ENCODE results near the gene HOXB3. TPM values are rescaled to one million over a fixed set of nuclear protein-coding genes. Genes with fewer than 3 reads are reported as not detected.
A peak's percentile ranks its signal among the peaks of the same experiment; 100 is the strongest.

The HOXB3 gene
- total RNA-seq, 4 donors from 2014 or later, result 1.3 to 5.5 (median 2.2) TPM

DNA sequence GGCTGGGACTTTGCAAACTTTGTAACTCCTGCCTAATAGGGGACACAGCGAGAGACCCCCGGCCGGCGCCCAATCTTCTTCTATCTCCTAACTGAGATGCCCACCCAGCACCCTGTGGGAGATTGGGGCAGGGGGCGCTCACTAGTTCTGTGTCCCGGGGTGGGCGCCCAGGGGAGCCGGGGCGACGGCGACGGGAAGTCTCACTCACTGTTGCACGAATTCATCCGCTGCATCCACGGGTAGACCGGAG is 7.4 kb upstream of the HOXB3 start:
- Histone ChIP-seq H3K4me1 (peaks cover 3 to 25% of the 10 kb centered on the region in 2 donors), H3K4me3 (peak overlapping the region; percentile 48 to 72 (median 58)), H3K36me3 (no peaks in the 10 kb centered on the region), H3K9me3 (no peaks in the 10 kb centered on the region), H3K27ac (peak overlapping the region; percentile 43 to 74 (median 72)), H3K27me3 (peaks cover 85 to 99% (median 94%) of the 10 kb centered on the region in 3 donors)
- intact Hi-C loops (cut with DNase I; ENCODE audit: low total_unique reads) (no loop called here), in situ Hi-C loops (cut with MboI; ENCODE audit: low sequenced_read_pairs in 4 of 4) (loop anchor here in 3 of 4 donors (10.0 kb wide), 2 partner anchors 253 to 263 kb away; no protein-coding TSS in a partner anchor)
- TF ChIP-seq, protein P1, sequence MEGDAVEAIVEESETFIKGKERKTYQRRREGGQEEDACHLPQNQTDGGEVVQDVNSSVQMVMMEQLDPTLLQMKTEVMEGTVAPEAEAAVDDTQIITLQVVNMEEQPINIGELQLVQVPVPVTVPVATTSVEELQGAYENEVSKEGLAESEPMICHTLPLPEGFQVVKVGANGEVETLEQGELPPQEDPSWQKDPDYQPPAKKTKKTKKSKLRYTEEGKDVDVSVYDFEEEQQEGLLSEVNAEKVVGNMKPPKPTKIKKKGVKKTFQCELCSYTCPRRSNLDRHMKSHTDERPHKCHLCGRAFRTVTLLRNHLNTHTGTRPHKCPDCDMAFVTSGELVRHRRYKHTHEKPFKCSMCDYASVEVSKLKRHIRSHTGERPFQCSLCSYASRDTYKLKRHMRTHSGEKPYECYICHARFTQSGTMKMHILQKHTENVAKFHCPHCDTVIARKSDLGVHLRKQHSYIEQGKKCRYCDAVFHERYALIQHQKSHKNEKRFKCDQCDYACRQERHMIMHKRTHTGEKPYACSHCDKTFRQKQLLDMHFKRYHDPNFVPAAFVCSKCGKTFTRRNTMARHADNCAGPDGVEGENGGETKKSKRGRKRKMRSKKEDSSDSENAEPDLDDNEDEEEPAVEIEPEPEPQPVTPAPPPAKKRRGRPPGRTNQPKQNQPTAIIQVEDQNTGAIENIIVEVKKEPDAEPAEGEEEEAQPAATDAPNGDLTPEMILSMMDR (IDR thresholded peaks at IDR 0.05 in 4 of 5, conservative IDR thresholded peaks at IDR 0.05 in 1 of 5), result no peak
- no peak for TF ChIP-seq POLR2A (IDR thresholded peaks at IDR 0.05)
- DNase-seq (no peak), ATAC-seq (no peak)

DNA sequence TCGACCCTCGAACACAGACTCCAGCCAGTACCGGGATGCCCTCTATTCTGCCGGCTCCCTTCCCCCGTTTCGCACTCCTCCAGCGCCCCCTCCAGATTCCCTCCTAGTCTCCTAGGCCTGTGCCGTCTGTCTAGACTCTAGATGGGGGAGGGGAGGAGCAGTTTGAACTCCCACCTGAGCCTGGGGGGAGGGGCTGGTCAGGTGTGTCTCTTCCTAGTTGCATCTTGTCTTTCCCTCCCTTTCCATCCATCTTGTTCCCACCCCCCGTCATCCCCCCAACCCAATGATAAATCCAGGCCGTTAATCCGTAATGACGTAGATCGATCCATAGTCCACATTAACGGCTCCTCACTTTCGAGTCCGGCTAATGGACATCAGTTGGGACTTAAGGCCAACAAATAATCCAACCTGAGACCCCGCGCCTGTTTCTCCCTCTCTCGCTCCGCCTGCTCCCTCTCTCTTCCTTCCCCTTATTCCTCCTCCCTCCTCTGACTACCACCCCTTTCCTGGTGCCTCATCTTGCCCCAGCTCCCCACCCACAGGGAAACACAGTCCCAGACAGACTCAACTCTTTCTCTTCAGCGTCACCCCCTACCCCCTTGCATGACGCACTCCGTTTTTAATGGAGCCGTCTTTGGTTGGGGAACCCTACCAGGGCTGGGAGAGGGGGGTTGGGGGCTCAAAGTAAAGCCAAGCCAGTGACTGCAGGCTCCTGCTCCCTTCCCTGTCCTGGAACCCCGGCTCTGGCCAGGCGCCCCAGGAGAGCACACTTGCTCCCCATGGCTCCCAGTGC is 6.9 kb upstream of the HOXB3 start:
- TF ChIP-seq, protein P1 (IDR thresholded peaks at IDR 0.05 in 4 of 5, conservative IDR thresholded peaks at IDR 0.05 in 1 of 5), result no peak
- no peak for TF ChIP-seq POLR2A (IDR thresholded peaks at IDR 0.05)
- peaks cover 80 to 99% (median 94%) of the 10 kb centered on the region in 3 donors for H3K27me3 ChIP-seq
- peak overlapping the region; percentile 43 to 74 (median 72) for H3K27ac ChIP-seq
- H3K4me3 ChIP-seq, result peak overlapping the region; percentile 48 to 72 (median 58)
- intact Hi-C loops (cut with DNase I; ENCODE audit: low total_unique reads) (no loop called here), in situ Hi-C loops (cut with MboI; ENCODE audit: low sequenced_read_pairs in 4 of 4) (loop anchor here in 3 of 4 donors (10.0 kb wide), 2 partner anchors 252 to 262 kb away; no protein-coding TSS in a partner anchor)
- DNase-seq (no peak), ATAC-seq (no peak)
- H3K4me1 ChIP-seq, result peaks cover 3 to 25% of the 10 kb centered on the region in 2 donors
- no peaks in the 10 kb centered on the region for H3K9me3 ChIP-seq
- no peaks in the 10 kb centered on the region for H3K36me3 ChIP-seq

DNA sequence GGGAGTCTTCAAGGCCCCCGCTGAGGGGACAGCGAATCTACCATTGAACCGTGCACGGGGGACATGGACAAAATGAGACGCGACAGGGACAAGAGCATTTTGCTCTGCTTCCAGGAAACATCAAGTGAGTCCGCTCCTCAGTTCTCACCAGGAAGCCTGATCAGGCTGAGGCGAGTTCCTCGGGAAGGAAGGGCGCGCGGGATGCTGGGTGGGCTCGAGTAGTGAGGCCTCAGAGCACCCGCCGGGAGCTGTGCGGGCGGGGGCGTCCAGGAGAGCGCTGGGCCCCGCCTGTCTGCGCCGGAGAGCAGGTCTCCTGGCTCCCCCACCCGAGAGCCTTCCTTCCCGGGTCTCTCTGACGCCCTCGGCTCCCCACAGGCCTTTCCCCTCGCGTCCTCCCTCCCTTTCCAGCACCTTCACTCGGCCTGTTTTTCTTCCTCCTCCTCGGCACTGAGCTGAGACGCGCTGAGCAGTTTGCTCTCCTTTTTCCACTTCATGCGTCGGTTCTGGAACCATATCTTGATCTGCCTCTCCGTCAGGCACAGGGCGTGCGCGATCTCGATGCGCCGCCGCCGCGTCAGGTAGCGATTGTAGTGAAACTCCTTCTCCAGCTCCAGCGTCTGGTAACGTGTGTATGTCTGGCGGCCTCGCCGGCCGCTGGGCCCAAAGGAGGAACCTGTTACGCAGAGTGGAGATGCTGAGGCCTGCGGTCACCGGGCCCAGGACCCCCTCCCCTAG is 6.1 kb upstream of the HOXB3 start:
- DNase-seq, result no peak
- intact Hi-C loops (cut with DNase I; ENCODE audit: low total_unique reads) (no loop called here), in situ Hi-C loops (cut with MboI; ENCODE audit: low sequenced_read_pairs in 4 of 4) (loop anchor here in 3 of 4 donors (10.0 kb wide), 2 partner anchors 251 to 261 kb away; no protein-coding TSS in a partner anchor)
- peak overlapping the region; percentile 17 to 72 (median 58) for H3K4me3 ChIP-seq
- H3K9me3 ChIP-seq, result no peaks in the 10 kb centered on the region
- no peaks in the 10 kb centered on the region for H3K36me3 ChIP-seq
- no peak for TF ChIP-seq POLR2A (IDR thresholded peaks at IDR 0.05)
- TF ChIP-seq, protein P1 (IDR thresholded peaks at IDR 0.05 in 4 of 5, conservative IDR thresholded peaks at IDR 0.05 in 1 of 5), result no peak
- peak overlapping the region; percentile 36 to 74 (median 55) for H3K27ac ChIP-seq
- H3K27me3 ChIP-seq, result peaks cover 78 to 98% (median 94%) of the 10 kb centered on the region in 3 donors
- ATAC-seq, result no peak
- peaks cover 3 to 25% of the 10 kb centered on the region in 2 donors for H3K4me1 ChIP-seq

DNA sequence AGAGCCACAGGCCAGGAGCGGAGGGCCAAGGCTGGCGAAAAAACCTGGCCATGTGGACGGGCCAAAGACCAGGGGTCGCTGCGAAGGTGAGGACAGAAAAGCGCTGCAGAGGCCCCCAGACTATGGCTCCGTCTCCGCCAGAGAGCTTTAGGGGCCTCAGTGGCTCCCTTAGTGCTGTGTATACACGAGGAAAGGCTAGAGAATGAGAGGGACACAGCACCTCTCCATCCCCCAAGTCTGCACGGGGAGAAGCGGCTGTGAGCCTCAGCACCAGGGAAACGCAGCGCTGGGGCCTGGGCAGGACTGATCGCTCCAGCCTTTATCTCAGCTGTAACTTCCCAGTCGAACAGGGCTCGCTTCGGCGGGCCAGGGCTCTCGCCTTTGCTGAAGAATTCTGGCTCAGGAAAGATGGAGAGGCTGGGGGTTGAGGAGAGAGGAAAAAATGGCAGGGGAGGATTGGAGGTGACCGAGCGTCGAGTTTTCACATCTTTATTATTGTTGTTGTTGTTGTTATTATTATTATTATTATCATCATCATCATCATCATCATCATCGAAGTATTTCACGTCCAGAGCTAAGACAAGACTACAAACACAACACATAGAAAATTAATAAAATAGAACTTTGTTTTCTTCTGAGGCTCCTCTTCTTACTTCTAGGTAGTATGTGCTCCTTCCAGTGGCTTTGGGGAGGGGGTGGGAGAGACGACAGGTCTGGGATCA is 5.4 kb upstream of the HOXB3 start:
- no peak for ATAC-seq
- TF ChIP-seq POLR2A (IDR thresholded peaks at IDR 0.05), result no peak
- TF ChIP-seq, protein P1 (IDR thresholded peaks at IDR 0.05 in 4 of 5, conservative IDR thresholded peaks at IDR 0.05 in 1 of 5), result no peak
- Histone ChIP-seq H3K4me1 (peaks cover 3 to 25% of the 10 kb centered on the region in 2 donors), H3K9me3 (no peaks in the 10 kb centered on the region), H3K27me3 (peaks cover 75 to 95% (median 92%) of the 10 kb centered on the region in 3 donors), H3K4me3 (no peak overlapping the region), H3K27ac (peak overlapping the region in 2 of 4 donors; percentile 70 to 74), H3K36me3 (no peaks in the 10 kb centered on the region)
- no peak for DNase-seq
- intact Hi-C loops (cut with DNase I; ENCODE audit: low total_unique reads), result no loop called here
- in situ Hi-C loops (cut with MboI; ENCODE audit: low sequenced_read_pairs in 4 of 4), result loop anchor here in 3 of 4 donors (10.0 kb wide), 2 partner anchors 251 to 261 kb away; no protein-coding TSS in a partner anchor

Measured in gastrocnemius medialis (tissue), 4 donors.